CMK (cell line): ENCODE measurements around the gene LAMC3.

Experiments
- DNase-seq: peaks from one replicate; pipeline ENCODE4 v3.0.0-alpha.2; 2010; ENCODE audit warnings: low read depth

The LAMC3 gene

DNA sequence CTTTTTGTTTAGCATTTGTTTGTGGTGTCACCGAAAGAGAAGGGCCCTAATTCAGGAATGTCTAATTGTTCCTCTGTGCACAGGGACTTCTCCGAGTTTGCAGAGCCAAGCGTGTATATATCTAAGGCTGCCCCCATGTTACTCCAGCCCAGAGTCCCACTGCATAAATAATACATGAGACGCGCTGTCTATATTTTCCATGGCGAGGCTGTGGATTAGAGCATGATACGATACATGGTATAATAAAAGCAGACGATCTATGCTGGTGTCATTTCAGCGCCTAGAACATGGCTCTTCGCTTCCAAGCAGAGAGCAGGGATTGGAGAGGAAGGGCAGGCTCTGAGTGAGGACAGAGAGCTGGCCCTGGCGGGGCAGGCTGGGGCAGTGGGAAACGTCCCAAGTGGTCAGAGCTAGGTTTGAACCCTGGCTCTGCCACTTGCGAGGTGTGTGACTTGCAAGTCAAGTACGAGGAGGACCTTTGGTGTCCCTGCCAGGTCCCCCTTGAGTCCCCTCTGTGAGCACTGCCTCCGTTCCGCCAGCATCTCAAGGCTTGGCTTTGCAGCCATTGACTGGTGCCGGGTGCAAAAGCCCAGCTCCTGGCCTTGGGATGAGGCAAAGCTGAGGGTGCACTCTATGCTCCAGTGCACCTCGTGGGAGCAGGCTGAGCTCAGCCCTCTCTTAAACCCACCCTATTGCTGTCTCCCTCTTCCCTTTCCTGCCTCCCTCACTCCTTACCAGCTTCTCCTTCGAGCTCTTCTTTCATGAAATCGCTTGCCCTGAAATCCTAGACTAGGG is 29.2 kb upstream of the LAMC3 start:
- no peak for DNase-seq

DNA sequence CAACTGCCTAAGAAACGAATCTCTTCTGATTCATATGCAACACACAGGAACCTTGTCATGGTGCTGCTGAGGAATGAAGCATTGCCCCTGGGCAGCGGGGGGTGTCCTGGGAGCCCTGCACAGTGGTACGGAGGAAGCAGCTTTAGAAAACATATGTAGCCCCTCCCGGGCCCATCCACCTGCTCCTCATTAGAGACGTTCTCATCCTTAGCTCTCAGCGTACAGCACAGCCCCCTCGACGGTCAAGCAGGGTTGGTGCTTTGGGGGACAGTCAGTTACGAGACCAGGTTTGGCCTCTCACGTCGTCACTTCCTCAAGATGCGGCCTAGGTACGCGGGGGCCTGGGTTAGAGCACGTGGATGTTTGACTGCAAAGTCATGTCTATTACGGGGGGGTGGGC is 28.4 kb upstream of the LAMC3 start:
- no peak for DNase-seq

DNA sequence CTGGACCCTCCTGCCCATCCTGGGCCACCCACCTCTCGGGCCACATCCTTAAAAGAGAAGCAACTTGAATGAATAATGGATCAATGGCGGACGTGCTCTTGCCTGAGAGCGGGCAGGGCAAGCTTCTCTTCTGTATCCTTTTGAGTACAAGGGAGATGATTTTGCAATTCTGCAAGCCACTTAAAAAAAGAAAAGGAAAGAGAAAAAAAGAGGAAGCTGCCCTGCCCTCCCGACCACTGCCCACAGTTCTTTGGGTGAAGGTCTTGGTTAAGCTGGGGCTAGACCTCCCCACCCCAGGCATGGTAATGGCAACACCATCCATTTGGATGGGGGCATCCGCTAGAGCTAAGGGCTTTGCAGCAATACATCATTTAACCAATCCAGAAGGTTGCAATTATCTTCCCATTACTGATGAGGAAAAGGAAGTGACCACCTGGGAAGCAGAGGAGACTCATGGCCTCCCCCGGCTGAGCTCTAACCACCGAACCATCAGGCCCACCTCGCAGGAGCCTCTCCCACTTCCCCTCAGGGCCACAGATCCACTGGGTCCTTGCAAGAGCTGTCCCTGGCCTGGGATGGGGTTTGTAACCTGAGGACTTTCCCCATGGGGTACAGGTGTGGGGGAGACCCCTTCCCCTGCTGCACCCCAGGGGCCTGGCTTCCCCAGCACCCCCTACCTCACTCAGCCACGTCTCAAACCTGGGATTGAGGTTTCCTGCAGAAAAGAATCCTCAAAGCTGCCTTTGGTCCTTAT is 27.8 kb upstream of the LAMC3 start:
- DNase-seq = no peak

DNA sequence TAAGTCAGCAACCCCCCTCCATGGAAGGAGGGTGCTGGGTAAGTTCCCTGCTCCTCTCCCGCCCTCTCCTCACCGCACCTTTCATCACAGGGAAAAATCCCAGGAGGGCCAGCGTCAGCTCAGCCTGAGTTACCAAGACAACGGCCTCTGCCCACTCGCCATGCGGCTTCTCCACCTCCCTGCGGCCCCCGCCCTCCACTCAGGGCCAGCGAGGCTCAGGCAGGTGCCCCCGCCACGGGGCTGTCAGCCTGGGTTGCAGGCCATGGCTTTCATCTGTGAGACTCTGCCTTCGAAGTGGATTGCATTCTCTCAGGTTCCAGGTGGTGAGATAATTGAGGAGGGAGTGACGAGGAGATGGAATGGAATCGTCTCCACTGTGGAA is 27.2 kb upstream of the LAMC3 start:
- DNase-seq = no peak

DNA sequence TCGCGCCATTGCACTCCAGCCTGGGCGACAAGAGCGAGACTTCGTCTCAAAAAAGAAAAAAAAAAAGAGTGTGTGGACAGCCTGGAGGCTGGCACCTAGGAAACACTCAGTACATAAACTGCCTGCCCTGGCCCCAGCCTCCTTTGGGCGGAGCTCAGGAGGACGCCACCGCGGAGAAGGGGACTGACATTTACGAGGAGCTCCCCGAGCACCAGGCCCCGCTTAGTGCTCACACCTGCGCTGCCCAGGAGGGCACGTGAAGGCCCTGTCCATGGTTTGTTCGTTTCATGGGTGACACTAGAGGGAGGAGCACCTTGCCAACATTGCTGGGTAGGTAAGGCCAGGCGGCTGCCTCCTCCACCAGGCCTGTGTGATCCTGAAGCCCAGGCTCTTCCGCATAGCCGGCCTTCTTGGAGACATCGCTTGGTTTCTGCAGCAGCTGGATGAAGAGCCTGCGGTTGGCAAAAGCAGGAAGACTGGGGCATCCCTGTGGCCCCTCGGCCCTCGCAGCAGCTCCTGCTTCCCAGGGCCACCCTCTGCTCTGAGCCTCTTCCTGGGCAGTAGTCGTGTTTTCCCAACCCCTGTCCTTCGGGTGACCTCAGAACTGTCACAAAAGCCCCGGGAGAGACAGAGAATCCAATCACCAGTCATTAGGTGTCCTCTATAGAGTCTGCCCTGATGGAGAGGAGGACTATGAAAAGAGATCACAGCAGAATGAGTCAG is 26.2 kb upstream of the LAMC3 start:
- no peak for DNase-seq

DNA sequence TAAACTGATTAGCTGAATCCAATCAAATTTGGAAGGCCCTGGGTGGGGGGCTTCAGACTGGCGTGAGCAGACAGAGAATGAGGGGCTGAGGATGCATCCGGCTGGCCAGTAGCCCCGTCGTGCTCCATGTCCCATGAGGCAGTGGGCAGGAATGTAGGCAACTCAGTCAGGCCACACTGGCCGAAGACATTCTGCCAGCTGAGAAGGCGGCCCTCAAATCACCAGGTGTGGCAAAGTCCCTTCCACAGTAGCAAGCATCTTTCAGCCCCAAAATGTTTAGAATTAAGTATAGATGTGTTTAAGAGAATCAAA is 25.7 kb upstream of the LAMC3 start:
- DNase-seq = no peak

DNA sequence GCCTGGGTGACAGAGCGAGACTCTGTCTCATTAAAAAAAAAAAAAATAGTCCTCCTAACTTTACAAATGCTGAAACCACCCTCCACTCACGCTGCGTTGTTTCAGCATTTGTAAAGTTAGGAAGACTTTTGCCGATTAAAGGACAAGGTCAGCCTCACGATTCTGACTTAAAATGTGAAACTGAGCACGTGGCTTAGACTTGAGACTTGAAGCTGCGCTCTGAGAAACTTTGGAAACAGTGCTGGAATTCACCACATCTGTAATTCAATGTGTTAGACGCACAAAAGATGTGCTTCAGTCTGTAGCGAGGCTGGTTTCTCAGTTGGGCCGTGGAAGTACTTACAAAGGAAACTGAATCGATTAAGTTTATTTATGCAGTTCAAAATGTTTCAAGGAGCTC is 25.0 kb upstream of the LAMC3 start:
- no peak for DNase-seq

DNA sequence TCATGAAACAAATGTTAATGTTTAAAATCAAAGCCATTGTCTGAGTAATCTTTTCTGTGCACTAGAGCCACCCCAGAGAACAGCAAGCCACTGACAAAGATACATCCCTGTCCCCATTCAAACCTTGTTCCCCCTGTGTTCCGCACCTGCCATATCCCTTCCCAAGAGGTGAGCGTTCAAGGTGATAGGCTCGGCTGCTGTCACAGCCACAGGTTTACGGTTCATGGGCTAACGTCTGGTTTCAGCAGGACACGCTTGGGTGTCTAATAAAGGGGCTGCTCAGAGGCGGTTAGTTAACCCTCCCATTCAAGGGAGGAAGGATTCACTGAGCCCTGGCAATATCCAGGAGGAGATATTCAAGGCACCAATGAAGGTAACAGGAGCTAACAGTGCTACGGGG is 24.5 kb upstream of the LAMC3 start:
- DNase-seq = no peak

DNA sequence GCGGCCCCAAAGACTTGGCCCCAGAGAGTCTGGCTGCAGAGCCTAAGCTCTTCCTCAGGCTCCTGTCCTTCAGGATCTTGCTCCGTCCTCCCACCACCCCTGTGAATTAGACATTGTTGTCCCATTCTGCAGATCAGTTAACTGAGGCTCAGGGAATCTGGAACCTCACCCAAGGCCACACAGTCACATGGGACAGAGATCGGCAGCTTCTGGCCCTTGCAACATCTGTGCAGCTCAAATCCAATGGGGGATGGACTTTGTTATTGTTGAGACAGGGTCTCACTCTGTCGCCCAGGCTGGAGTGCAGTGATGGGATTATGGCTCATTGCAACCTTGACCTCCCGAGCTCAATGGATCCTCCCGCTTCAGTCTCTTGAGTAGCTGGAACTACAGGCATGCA is 23.9 kb upstream of the LAMC3 start:
- no peak for DNase-seq

DNA sequence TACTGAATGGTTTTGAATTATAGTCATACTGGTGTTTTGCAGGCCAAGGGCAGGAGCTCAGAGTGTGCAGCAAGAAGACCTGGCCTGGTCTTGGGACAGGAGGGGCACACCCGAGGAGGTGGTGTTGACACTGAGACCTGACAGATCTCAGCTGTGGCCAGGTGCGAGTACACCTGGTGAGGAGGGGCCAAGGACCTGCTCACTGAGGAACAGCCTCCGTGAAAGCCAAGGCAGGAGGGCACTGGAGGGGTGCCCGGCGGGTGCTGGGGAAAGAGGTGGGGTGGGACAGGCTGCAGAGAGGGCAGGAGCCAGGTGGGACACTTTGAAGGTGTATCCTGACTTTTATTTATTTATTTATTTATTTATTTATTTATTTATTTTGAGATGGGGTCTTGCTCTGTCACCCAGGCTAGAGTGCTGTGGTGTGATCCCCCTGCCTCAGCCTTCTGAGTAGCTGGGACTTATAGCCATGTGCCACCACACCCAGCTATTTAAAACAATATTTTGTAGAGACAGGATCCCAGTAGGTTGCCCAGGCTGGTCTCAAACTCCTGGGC is 23.3 kb upstream of the LAMC3 start:
- no peak for DNase-seq

DNA sequence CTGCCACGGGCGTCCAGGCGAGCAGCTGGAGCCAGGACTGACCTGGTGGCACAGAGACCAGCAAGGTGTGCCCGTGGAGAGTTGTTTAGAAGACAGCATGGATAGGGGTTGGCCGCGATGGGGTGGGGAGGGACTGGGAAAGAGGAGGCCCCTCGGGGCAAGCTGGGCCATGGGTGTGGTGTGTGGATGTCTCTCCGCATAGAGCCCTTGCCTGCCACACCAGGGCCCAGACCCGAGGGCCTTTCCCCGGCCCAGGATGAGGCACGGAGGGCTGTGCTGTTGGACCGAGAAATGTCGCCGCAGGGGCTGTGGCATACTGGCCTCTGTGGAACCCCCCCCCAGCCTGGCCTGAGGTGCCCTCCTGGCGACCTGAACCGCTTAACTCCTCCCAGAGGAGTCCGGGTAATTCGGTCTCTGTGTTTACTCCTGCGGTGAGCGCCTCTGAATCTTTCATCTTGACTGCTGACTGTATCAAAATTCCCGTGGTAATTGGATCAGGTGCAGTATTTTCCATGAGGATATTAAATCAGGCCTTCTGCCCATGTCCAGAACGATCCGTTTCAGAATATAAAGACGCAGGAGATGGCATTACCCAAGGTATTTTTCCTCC is 22.5 kb upstream of the LAMC3 start:
- DNase-seq = no peak

DNA sequence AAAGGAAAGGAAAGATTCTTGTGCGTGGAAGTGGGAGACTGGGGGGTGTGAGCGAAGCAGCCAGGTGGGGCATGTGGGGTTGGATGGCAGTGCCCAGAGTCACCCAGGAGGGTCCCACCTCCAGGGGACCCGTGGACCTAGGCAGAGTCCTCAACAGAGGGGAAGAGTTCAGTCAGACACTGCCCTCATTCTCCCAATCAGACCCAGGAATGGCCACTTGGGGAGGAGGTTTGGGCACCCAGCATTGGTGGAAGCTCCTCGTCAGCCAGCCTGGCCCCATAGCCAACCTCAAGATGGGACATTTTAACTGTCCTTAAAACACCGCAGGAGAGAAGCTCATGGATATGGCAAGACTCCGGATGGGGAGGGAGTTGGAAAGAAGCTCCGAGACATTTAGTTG is 21.9 kb upstream of the LAMC3 start:
- DNase-seq = no peak

DNA sequence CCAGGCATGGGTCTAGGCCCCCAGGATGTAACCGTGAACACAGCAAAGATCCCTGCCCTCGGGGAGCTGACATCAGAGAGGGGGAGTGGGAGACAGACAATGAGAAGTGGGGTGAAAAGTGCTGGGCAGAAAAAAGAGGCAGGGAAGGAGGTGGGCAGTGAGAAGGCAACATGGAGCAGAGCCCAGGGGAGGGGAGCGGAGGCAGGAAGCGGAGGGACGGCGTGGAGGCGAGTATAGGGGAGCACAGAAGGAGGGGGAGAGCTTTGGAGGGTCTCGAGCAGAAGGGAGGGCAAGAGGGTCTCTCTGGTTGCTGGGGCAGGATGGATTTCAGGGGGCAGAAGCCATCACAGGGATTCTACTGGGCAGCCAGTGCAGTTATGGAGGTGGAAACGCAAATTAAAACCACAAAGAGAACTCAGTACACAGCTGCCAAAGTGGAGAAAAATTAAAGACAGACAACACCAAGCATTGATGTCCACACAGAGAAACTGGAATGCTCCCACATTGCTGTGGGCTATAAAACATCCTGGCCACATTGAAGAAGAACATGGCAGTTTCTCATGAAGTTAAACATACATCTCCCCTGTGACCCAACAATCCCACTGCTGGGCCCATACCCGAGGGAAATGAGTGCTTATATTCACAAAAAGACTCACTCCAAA is 21.1 kb upstream of the LAMC3 start:
- DNase-seq = no peak

DNA sequence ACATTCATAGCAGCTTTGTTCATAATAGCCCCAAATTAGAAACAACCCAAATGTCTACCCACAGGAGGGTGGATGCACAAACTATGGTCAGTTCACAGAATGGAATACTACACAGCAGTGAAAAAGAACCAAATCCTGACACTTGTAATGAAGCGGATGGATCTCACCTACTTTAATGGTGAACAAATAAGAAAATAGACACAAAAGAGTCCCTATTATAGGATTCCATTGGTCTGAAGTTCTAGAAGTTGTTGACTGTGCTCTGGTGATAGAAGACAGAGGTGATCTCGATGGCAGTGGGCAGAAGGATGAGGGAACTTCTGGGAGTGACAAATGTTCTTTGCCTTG is 20.6 kb upstream of the LAMC3 start:
- no peak for DNase-seq

DNA sequence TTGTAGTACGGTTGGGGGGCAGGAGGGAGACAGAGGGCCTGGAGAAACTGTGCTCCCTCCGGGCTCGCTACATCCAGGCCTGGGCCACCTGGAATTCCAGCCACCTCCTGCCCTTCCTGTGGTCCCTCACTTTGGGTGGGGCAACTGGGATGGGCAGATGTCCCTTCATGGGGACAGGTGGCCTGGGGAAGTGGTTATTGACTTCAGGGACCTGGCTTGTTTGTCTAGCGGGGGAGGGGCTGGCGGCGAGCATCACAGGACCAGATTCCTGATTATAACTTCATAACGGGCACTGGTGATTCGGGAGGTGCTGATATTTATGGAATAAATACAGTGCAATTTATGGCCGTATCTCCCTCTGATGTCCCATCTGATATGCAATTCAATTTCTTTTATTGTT is 20.1 kb upstream of the LAMC3 start:
- no peak for DNase-seq

DNA sequence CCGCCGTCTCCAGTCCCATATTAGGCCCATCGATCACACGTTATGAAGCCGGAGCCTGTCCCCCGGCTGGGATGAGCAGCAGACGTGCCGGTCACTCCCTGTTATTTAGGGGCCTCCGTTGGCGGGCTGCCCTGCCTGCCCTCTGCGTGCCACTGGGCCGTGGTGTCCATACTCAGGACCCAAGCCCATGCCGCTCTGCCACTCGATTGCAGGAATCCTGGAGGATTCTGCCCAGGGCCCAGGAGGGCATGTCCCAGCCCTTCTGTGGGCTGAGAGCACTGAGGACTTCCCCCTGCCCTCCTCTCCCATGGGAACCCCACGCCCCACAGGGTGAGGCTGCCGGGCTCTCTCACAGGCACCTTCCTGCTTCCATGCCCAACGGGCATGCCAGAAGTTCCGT is 19.6 kb upstream of the LAMC3 start:
- DNase-seq = no peak

DNA sequence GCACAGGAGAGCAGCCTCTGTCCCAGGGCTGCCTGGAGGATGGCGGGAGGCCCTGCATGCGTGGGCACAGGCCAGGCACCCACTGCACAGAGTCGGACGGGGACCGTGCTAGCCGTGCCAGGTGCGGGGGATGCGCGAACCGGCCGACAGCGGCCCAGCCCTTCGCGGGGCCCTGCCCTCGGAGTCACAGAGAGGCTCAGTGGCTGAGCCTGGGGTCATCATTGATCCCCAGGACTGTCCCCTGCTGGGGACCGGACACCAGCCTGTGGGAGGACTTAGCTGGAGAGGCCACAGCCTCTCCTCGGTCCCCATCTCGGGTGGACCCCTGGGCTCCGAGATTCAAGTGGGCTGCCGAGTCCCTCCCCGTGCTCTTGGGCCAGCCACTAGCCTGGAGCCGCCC is 19.1 kb upstream of the LAMC3 start:
- no peak for DNase-seq

DNA sequence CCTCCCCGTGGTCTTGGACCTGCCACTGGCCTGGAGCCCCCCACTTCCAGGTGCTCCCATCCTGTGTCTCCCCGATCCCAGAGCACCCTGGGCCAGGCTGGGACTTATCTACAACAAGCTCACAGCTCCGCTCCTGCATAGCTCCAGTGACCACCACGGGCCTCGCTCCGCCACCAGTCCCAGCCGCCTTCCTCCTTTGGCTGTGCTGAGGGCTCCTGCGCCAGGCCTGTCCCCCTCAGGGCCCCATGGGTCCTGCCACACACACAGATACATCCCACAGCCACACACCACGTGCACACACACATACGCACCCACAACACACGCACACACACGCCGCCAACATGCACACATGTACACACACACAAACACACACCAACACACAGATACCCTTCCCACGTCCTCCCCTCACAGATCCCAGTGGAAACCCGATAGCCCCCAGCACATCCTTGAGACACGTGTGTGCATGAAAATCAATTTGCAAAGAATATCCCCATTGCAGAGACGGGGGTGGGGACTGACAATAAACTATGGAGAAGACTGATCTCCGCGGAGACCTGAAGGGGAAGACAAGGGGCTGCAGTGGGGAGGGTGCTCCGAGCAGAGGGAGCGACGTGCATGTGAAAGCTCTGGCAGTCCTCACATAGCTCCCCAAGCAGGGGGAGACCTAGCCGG is 18.5 kb upstream of the LAMC3 start:
- no peak for DNase-seq

DNA sequence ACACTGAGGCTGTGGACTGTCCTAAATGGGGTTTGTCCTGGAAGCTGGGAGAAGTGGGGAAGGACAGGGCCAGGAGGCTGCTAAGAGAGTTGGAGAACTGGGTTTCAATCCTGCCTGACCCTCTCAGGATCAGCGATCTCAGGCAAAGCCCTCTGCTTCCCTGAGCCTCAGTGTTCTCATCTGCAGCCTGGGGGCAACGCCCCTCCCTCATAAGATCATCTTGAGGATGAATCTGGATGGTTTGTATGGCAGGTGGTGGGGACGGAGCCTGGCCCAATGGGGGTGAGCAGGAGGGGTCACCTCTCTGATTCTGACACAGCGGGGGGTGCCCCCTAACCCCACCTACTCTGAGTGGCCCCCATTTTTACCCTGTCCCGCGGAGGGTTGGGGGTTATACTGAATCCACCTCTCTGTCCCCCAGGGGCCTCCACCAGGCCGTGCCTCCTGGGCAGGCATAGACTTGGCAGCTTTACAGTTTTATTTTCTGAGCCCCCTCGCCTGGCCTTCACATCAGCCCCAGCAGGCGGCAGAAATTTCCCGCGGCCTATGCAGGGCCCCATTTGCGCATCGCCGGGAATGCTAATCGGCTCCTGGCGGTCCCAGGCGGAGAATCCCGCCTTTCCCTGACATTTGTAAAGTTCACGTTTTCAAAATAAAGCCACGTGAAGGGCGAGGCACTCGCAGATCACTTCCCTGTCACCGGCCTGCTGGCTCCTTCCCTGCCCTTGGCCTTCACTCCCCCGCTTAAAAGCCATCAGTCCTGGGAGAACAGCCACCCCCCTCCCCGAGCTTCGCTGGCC is 17.8 kb upstream of the LAMC3 start:
- DNase-seq = no peak

DNA sequence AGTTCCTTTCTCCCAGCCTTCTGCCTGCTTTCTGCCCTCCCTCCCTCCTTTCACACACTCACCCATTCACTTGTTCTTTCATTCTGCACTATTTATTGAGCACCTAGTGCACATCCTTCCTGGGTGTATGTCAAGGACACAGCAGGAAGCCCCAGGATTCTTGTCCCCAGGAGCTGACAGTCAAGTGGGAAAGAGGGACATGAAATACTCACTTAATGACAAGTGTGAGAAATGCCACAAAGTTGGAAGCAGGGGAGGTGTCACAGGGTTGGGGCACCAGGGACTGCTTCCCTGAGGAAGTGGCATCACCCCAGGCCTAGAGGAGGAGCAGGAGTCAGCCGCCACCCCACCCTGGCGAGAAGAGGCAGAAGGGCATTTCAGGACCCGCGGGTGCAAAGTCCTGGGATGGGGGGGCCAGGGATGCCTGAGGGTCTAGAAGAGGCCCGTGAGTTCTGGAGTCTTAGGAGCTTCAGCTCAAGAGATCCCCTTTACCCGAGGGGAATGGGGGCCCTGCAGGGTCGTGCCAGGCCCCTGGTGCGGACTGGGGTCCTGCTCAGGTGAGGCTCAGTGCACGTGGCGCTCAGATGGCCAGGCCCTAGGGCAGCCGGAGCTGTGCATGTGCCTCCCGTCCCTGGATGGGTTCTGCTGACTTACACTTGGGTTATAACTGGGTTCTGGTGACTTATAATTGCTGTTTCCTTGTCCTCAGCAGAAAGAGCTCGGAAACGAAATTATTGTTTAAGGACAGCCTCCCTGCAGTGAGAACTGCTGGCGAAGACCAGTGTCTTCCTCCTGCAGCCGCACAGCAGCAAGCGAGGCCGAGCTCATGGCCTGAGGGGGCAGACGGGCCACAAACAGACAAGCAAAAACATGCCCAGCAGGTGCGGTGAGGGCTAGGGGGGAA is 16.9 kb upstream of the LAMC3 start:
- DNase-seq = no peak
